ENCODE results near the gene ANKRD29.

ANKRD29 gene

GRCh38 chr18:23710068-23710527, 47.4 kb upstream of the ANKRD29 start:
- Histone ChIP-seq H3K36me3 (ENCODE audit: low read depth) (no peaks in the 10 kb centered on the region; the same call in none of the 2 replicates), H3K4me3 (ENCODE audit: severe bottlenecking) (no peak overlapping the region)

GRCh38 chr18:23706971-23707640, 44.4 kb upstream of the ANKRD29 start:
- Histone ChIP-seq H3K27me3 (ENCODE audit: insufficient read depth, poor library complexity, severe bottlenecking) (no peaks in the 10 kb centered on the region), H3K4me3 (ENCODE audit: severe bottlenecking) (no peak overlapping the region), H3K36me3 (ENCODE audit: low read depth) (no peaks in the 10 kb centered on the region; the same call in 1 of the 2 replicates), H3K9me3 (ENCODE audit: severe bottlenecking) (peaks cover 4% of the 10 kb centered on the region), H3K4me1 (ENCODE audit: insufficient read depth, poor library complexity, severe bottlenecking) (peaks cover 3% of the 10 kb centered on the region), H3K27ac (ENCODE audit: poor library complexity, severe bottlenecking) (no peak overlapping the region)
- no peak for ATAC-seq (ENCODE audit: low read depth)
- no peak for DNase-seq (ENCODE audit: low spot score)
- no peak for TF ChIP-seq CTCF (IDR thresholded peaks at IDR 0.05; ENCODE audit: poor library complexity, severe bottlenecking)

More at GRCh38 chr18:23710068-23710527, 47.4 kb upstream of the ANKRD29 start:
- H3K4me1 ChIP-seq (ENCODE audit: insufficient read depth, poor library complexity, severe bottlenecking) = peaks cover 3% of the 10 kb centered on the region
- H3K27ac ChIP-seq (ENCODE audit: poor library complexity, severe bottlenecking) = no peak overlapping the region
- ATAC-seq (ENCODE audit: low read depth) = no peak
- H3K27me3 ChIP-seq (ENCODE audit: insufficient read depth, poor library complexity, severe bottlenecking) = no peaks in the 10 kb centered on the region
- peaks cover 4% of the 10 kb centered on the region for H3K9me3 ChIP-seq (ENCODE audit: severe bottlenecking)
- no peak for DNase-seq (ENCODE audit: low spot score)
- TF ChIP-seq CTCF (IDR thresholded peaks at IDR 0.05; ENCODE audit: poor library complexity, severe bottlenecking) = no peak

- Histone ChIP-seq H3K27me3 (ENCODE audit: insufficient read depth, poor library complexity, severe bottlenecking) (no peaks in the 10 kb centered on the region), H3K9me3 (ENCODE audit: severe bottlenecking) (peaks cover 4% of the 10 kb centered on the region), H3K4me1 (ENCODE audit: insufficient read depth, poor library complexity, severe bottlenecking) (no peaks in the 10 kb centered on the region), H3K36me3 (ENCODE audit: low read depth) (no peaks in the 10 kb centered on the region; the same call in 1 of the 2 replicates), H3K27ac (ENCODE audit: poor library complexity, severe bottlenecking) (no peak overlapping the region), H3K4me3 (ENCODE audit: severe bottlenecking) (no peak overlapping the region)
- ATAC-seq (ENCODE audit: low read depth) = no peak
- DNase-seq (ENCODE audit: low spot score) = no peak
- TF ChIP-seq CTCF (IDR thresholded peaks at IDR 0.05; ENCODE audit: poor library complexity, severe bottlenecking) = no peak
These were observed 42.1 kb upstream of the ANKRD29 start for GRCh38 chr18:23704806-23705205.

GRCh38 chr18:23703987-23704384, 41.3 kb upstream of the ANKRD29 start:
- Histone ChIP-seq H3K27me3 (ENCODE audit: insufficient read depth, poor library complexity, severe bottlenecking) (no peaks in the 10 kb centered on the region), H3K9me3 (ENCODE audit: severe bottlenecking) (peaks cover 4% of the 10 kb centered on the region), H3K4me1 (ENCODE audit: insufficient read depth, poor library complexity, severe bottlenecking) (no peaks in the 10 kb centered on the region), H3K27ac (ENCODE audit: poor library complexity, severe bottlenecking) (no peak overlapping the region), H3K36me3 (ENCODE audit: low read depth) (no peaks in the 10 kb centered on the region; the same call in 1 of the 2 replicates), H3K4me3 (ENCODE audit: severe bottlenecking) (no peak overlapping the region)
- no peak for ATAC-seq (ENCODE audit: low read depth)
- DNase-seq (ENCODE audit: low spot score) = no peak
- TF ChIP-seq CTCF (IDR thresholded peaks at IDR 0.05; ENCODE audit: poor library complexity, severe bottlenecking) = no peak

All from RWPE2 (cell line).